Lung (tissue), 12 donors: ENCODE measurements around the gene ASAP2. TPM values are rescaled to one million over a fixed set of nuclear protein-coding genes. Genes with fewer than 3 reads are reported as not detected.
A peak's percentile ranks its signal among the peaks of the same experiment; 100 is the strongest.

ENCODE experiments used
- ATAC-seq: fragments of 200-7000 bp; cut with Tn5 transposase; one replicate; pipeline ENCODE4 v1.9.1; 2020; ENCODE audit warnings: moderate number of reproducible peaks; ENCODE audit not compliant: insufficient read depth, low FRiP score
- DNase-seq, 3 donors: peaks; one replicate each; pipeline ENCODE4 v3.0.0-alpha.2; 2013 to 2017
- H3K27ac ChIP-seq, 2 donors: one replicate each; pipeline ENCODE4 v1.5.1; 2013; ENCODE audit warnings: mild to moderate bottlenecking in 2 of 2, moderate library complexity in 2 of 2, control low read depth in 1 of 2, inconsistent platforms in 1 of 2, low read depth in 1 of 2, low read length in 1 of 2
- H3K27me3 ChIP-seq, 3 donors: one replicate each; pipeline ENCODE4 v1.5.1; 2013; ENCODE audit warnings: low read length in 2 of 3; ENCODE audit not compliant: control insufficient read depth in 3 of 3, insufficient read depth in 3 of 3
- H3K36me3 ChIP-seq, 4 donors: one replicate each; pipeline ENCODE4 v1.5.1; 2013; ENCODE audit warnings: low read length in 4 of 4, mild to moderate bottlenecking in 1 of 4, moderate library complexity in 1 of 4; ENCODE audit not compliant: control insufficient read depth in 4 of 4, insufficient read depth in 4 of 4
- H3K4me1 ChIP-seq, 5 donors: one replicate each; pipeline ENCODE4 v1.5.1; 2013; ENCODE audit warnings: low read length in 5 of 5, mild to moderate bottlenecking in 2 of 5, moderate library complexity in 1 of 5; ENCODE audit not compliant: control insufficient read depth in 5 of 5, insufficient read depth in 5 of 5
- H3K4me3 ChIP-seq: one replicate; pipeline ENCODE4 v1.5.1; 2013; ENCODE audit warnings: mild to moderate bottlenecking, control low read depth, moderate library complexity
- H3K9ac ChIP-seq, 2 donors: one replicate each; pipeline ENCODE4 v1.5.1; 2013; ENCODE audit warnings: low read length in 2 of 2, control low read depth in 1 of 2; ENCODE audit not compliant: insufficient read depth in 1 of 2
- H3K9me3 ChIP-seq, 4 donors: one replicate each; pipeline ENCODE4 v1.5.1; 2013; ENCODE audit warnings: low read length in 3 of 4, mild to moderate bottlenecking in 1 of 4, moderate library complexity in 1 of 4; ENCODE audit not compliant: control insufficient read depth in 4 of 4, insufficient read depth in 3 of 4
- CTCF ChIP-seq: IDR thresholded peaks from 2 replicates; pipeline ENCODE4 v1.5.1; 2012; ENCODE audit warnings: mild to moderate bottlenecking; ENCODE audit errors: control extremely low read depth, extremely low read depth
- WGBS, 2 donors: extraction: QIAGEN DNeasy Blood & Tissue Kit; methylation state at CpG; one replicate each; pipeline ENCODE4 v1.1.7; 2013; 5-methylcytosine and 5-hydroxymethylcytosine counted together
- polyA plus RNA-seq, 2 donors: library from polyadenylated mRNA; stranded (reverse); fragments of 200-250 nt; gene quantifications; one replicate each; pipeline ENCODE4 v1.2.1, GENCODE V29; 2013
- total RNA-seq, 2 donors: library from RNA; depleted of rRNA in 1 of 2; stranded (reverse); fragments of >200 nt in 1 of 2; gene quantifications; one replicate each; pipeline ENCODE4 v1.2.1, GENCODE V29; 2014 to 2021
- donor health status: control.
- donor health status: control.
- donor health status: Bipolar disorder and iron deficiency.
- donor health status: healthy.
- donor health status: DM: yes; HTN: yes; CAD: no.

ASAP2 gene
- total and polyA plus RNA-seq, 4 donors: 7.4 to 30.9 (median 17.0) TPM

- DNase-seq (no peak), ATAC-seq (peak; percentile 13)
- no peak for TF ChIP-seq CTCF
- Histone ChIP-seq H3K9ac (no peak overlapping the region), H3K27ac (peak overlapping the region in 1 of 2 donors; percentile 71), H3K4me3 (no peak overlapping the region), H3K9me3 (no peaks in the 10 kb centered on the region), H3K36me3 (no peaks in the 10 kb centered on the region), H3K27me3 (no peaks in the 10 kb centered on the region), H3K4me1 (peaks cover 8 to 36% (median 15%) of the 10 kb centered on the region in 5 donors)
- WGBS, 2 donors: 61 to 66% methylated on average over 10 of the region's 10 CpGs
Measured at GRCh38 chr2:9249020-9249800, 42.6 kb downstream of the ASAP2 start.

- Histone ChIP-seq H3K27ac (peak overlapping the region in 1 of 2 donors; percentile 1), H3K9me3 (no peaks in the 10 kb centered on the region), H3K4me1 (peaks cover 8 to 34% (median 15%) of the 10 kb centered on the region in 5 donors), H3K27me3 (no peaks in the 10 kb centered on the region), H3K9ac (no peak overlapping the region), H3K4me3 (no peak overlapping the region), H3K36me3 (no peaks in the 10 kb centered on the region)
- no peak for ATAC-seq
- TF ChIP-seq CTCF: no peak
- DNase-seq: no peak
- 87 to 88% methylated on average over 4 of the region's 4 CpGs for WGBS, 2 donors
Measured at GRCh38 chr2:9250091-9250490, 43.5 kb downstream of the ASAP2 start.

- H3K27ac ChIP-seq: peak overlapping the region in 1 of 2 donors; percentile 63
- ATAC-seq: no peak
- no peaks in the 10 kb centered on the region for H3K9me3 ChIP-seq
Measured at GRCh38 chr2:9250498-9251153, 44.0 kb downstream of the ASAP2 start.

More at GRCh38 chr2:9250498-9251153, 44.0 kb downstream of the ASAP2 start:
- Histone ChIP-seq H3K9ac (no peak overlapping the region), H3K36me3 (no peaks in the 10 kb centered on the region), H3K27me3 (no peaks in the 10 kb centered on the region), H3K4me1 (peaks cover 8 to 35% (median 15%) of the 10 kb centered on the region in 5 donors), H3K4me3 (no peak overlapping the region)
- 76 to 90% methylated on average over 12 of the region's 12 CpGs for WGBS, 2 donors
- no peak for TF ChIP-seq CTCF
- DNase-seq: no peak
